ENCODE measurements around the gene FOXD3.

- TF ChIP-seq MAX (IDR thresholded peaks at IDR 0.05; ENCODE audit: low read depth, low read length) (no peak), POLR2A (IDR thresholded peaks at IDR 0.05; ENCODE audit: extremely low read depth, insufficient read length) (no peak)
- TF ChIP-seq, protein P1, sequence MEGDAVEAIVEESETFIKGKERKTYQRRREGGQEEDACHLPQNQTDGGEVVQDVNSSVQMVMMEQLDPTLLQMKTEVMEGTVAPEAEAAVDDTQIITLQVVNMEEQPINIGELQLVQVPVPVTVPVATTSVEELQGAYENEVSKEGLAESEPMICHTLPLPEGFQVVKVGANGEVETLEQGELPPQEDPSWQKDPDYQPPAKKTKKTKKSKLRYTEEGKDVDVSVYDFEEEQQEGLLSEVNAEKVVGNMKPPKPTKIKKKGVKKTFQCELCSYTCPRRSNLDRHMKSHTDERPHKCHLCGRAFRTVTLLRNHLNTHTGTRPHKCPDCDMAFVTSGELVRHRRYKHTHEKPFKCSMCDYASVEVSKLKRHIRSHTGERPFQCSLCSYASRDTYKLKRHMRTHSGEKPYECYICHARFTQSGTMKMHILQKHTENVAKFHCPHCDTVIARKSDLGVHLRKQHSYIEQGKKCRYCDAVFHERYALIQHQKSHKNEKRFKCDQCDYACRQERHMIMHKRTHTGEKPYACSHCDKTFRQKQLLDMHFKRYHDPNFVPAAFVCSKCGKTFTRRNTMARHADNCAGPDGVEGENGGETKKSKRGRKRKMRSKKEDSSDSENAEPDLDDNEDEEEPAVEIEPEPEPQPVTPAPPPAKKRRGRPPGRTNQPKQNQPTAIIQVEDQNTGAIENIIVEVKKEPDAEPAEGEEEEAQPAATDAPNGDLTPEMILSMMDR (IDR thresholded peaks at IDR 0.05; ENCODE audit: low read depth, low read length), result no peak
These were observed 49.6 kb upstream of the FOXD3 start for GRCh38 chr1:63272811-63273210.
